WTC11 (cell line): ENCODE data around the gene OGFR.

Source experiments
- CTCF ChIP-seq: fragments of 200-600 bp; IDR thresholded peaks from 2 replicates; pipeline ENCODE4 v1.8.0; 2022; ENCODE audit warnings: antibody characterized with exemption
- ETV6 ChIP-seq: sonication (generic); formaldehyde crosslinking; IDR thresholded peaks from 2 replicates; pipeline ENCODE4 v1.8.1; 2022; ENCODE audit warnings: mild to moderate bottlenecking, missing genetic modification reagents
- FOXK1 ChIP-seq: sonication (generic); formaldehyde crosslinking; IDR thresholded peaks from 2 replicates; pipeline ENCODE4 v1.8.0; 2022; ENCODE audit warnings: mild to moderate bottlenecking, moderate library complexity, missing genetic modification reagents
- HMGXB4 ChIP-seq: sonication (generic); formaldehyde crosslinking; IDR thresholded peaks from 2 replicates; pipeline ENCODE4 v1.8.1; 2023; ENCODE audit warnings: mild to moderate bottlenecking, moderate library complexity, missing genetic modification reagents
- NFATC4 ChIP-seq: fragments of 250-450 bp; sonication (Bioruptor Pico); IDR thresholded peaks from 2 replicates; pipeline ENCODE4 v1.9.0; 2021; ENCODE audit warnings: mild to moderate bottlenecking
- NR2C2 ChIP-seq: sonication (generic); formaldehyde crosslinking; IDR thresholded peaks from 2 replicates; pipeline ENCODE4 v1.8.0; 2022; ENCODE audit warnings: mild to moderate bottlenecking, missing genetic modification reagents
- STAT6 ChIP-seq: sonication (generic); formaldehyde crosslinking; conservative IDR thresholded peaks from 2 replicates; pipeline ENCODE4 v1.8.1; 2023; ENCODE audit warnings: mild to moderate bottlenecking, low read depth, missing genetic modification reagents, moderate library complexity
- TF ChIP-seq, protein P1 (sequence below): sonication (generic); formaldehyde crosslinking; IDR thresholded peaks from 2 replicates; pipeline ENCODE4 v1.8.0; 2022; ENCODE audit warnings: mild to moderate bottlenecking, missing genetic modification reagents
- TF ChIP-seq, protein P2 (sequence below): sonication (generic); formaldehyde crosslinking; IDR thresholded peaks from 2 replicates; pipeline ENCODE4 v1.8.0; 2022; ENCODE audit warnings: mild to moderate bottlenecking, missing genetic modification reagents
- TF ChIP-seq, protein P3 (sequence below): sonication (generic); formaldehyde crosslinking; IDR thresholded peaks from 2 replicates; pipeline ENCODE4 v1.8.0; 2022; ENCODE audit warnings: missing genetic modification reagents
- TF ChIP-seq, protein P4 (sequence below): sonication (generic); formaldehyde crosslinking; IDR thresholded peaks from 2 replicates; pipeline ENCODE4 v1.8.1; 2023; ENCODE audit warnings: mild to moderate bottlenecking, missing genetic modification reagents, moderate library complexity

GRCh38 chr20:62804021-62804626 lies 511 bp upstream of the OGFR start:
- TF ChIP-seq, protein P1, sequence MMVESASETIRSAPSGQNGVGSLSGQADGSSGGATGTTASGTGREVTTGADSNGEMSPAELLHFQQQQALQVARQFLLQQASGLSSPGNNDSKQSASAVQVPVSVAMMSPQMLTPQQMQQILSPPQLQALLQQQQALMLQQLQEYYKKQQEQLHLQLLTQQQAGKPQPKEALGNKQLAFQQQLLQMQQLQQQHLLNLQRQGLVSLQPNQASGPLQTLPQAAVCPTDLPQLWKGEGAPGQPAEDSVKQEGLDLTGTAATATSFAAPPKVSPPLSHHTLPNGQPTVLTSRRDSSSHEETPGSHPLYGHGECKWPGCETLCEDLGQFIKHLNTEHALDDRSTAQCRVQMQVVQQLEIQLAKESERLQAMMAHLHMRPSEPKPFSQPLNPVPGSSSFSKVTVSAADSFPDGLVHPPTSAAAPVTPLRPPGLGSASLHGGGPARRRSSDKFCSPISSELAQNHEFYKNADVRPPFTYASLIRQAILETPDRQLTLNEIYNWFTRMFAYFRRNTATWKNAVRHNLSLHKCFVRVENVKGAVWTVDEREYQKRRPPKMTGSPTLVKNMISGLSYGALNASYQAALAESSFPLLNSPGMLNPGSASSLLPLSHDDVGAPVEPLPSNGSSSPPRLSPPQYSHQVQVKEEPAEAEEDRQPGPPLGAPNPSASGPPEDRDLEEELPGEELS (CRISPR knock-in tag), result no peak
- TF ChIP-seq CTCF (no peak), ETV6 (no peak), HMGXB4 (CRISPR knock-in tag) (no peak), NR2C2 (no peak), NFATC4 (CRISPR knock-in tag) (no peak), FOXK1 (CRISPR knock-in tag) (no peak), STAT6 (CRISPR knock-in tag) (no peak)
- TF ChIP-seq, protein P2, sequence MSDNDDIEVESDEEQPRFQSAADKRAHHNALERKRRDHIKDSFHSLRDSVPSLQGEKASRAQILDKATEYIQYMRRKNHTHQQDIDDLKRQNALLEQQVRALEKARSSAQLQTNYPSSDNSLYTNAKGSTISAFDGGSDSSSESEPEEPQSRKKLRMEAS (CRISPR knock-in tag), result no peak
- TF ChIP-seq, protein P3, sequence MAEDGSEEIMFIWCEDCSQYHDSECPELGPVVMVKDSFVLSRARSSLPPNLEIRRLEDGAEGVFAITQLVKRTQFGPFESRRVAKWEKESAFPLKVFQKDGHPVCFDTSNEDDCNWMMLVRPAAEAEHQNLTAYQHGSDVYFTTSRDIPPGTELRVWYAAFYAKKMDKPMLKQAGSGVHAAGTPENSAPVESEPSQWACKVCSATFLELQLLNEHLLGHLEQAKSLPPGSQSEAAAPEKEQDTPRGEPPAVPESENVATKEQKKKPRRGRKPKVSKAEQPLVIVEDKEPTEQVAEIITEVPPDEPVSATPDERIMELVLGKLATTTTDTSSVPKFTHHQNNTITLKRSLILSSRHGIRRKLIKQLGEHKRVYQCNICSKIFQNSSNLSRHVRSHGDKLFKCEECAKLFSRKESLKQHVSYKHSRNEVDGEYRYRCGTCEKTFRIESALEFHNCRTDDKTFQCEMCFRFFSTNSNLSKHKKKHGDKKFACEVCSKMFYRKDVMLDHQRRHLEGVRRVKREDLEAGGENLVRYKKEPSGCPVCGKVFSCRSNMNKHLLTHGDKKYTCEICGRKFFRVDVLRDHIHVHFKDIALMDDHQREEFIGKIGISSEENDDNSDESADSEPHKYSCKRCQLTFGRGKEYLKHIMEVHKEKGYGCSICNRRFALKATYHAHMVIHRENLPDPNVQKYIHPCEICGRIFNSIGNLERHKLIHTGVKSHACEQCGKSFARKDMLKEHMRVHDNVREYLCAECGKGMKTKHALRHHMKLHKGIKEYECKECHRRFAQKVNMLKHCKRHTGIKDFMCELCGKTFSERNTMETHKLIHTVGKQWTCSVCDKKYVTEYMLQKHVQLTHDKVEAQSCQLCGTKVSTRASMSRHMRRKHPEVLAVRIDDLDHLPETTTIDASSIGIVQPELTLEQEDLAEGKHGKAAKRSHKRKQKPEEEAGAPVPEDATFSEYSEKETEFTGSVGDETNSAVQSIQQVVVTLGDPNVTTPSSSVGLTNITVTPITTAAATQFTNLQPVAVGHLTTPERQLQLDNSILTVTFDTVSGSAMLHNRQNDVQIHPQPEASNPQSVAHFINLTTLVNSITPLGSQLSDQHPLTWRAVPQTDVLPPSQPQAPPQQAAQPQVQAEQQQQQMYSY, result no peak
- TF ChIP-seq, protein P4, sequence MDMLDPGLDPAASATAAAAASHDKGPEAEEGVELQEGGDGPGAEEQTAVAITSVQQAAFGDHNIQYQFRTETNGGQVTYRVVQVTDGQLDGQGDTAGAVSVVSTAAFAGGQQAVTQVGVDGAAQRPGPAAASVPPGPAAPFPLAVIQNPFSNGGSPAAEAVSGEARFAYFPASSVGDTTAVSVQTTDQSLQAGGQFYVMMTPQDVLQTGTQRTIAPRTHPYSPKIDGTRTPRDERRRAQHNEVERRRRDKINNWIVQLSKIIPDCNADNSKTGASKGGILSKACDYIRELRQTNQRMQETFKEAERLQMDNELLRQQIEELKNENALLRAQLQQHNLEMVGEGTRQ, result no peak
